ENCODE data around the gene TTLL11. TPM values are rescaled to one million over a fixed set of nuclear protein-coding genes. Genes with fewer than 3 reads are reported as not detected.

Gene TTLL11
- total and polyA plus RNA-seq, 2 of the 8 experiments (the other 6 are each of a cell fraction or from before 2014, with no cell fraction given): 0.56 to 0.80 TPM

- TF ChIP-seq ZNF274 (IDR thresholded peaks at IDR 0.05; ENCODE audit: borderline replicate concordance, extremely low read depth, low read length) (no peak), SP2 (IDR thresholded peaks at IDR 0.05; ENCODE audit: low read length) (no peak), MAFK (IDR thresholded peaks at IDR 0.05; ENCODE audit: low read depth, low read length) (no peak), SIX5 (IDR thresholded peaks at IDR 0.05; ENCODE audit: low read depth, low read length) (no peak), POU5F1 (IDR thresholded peaks at IDR 0.05; ENCODE audit: low read depth, low read length) (no peak), SP1 (IDR thresholded peaks at IDR 0.05; ENCODE audit: low read depth, low read length) (no peak), HDAC2 (IDR thresholded peaks at IDR 0.05; ENCODE audit: borderline replicate concordance in 1 of 2, low read depth in 2 of 2, low read length in 2 of 2) (no peak), EP300 (IDR thresholded peaks at IDR 0.05; ENCODE audit: borderline replicate concordance in 1 of 2, low read depth in 2 of 2, low read length in 2 of 2) (no peak), PHF8 (conservative IDR thresholded peaks at IDR 0.05; ENCODE audit: low read depth, low read length) (no peak), SIRT6 (IDR thresholded peaks at IDR 0.05; ENCODE audit: low read length) (no peak)
Observed at GRCh38 chr9:121835587-121836365, 257.3 kb downstream of the TTLL11 start (continued).

Measured in H1 (cell line).